Measurements from ENCODE around the gene UBE2E2.

DNA sequence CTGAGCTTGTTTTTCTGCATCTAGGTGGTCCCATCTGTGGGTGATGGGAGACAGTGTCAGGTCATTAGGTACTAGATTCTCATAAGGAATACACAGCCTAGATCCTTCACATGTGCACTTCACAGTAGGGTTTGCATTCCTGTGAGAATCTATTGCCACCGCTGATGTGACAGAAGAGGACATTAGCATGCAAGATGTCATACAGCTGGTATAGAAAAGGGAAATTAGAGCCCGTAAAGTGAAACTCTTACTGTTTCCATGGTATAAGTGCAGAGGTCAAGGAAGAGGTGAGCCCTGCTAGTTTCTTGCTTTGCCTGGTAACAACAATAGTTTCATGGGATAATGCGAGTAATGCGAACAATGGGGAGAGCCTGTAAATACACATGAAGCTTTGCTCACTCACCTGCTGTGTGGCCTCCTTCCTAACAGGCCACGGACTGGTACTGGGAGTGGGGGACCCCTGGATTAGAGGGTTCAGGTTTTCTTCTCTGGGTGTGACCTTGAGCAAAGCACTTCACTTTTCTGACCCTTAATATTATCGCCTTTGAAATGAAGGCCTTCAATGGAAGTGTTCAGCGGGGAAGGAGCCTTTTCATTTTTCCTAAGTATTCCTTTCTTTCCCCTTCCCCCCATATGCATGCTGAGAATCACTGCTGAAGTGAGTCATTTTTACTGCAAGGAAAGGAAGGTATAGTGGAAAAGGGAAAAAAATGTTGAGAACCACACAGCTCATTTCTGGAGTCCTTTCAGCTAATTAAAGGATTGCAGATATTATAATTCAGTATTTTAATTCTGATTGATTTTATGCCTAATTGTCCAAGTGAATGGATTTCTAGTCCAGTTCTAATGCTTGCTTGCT, 286.4 kb downstream of the UBE2E2 start:
- no peak for TF ChIP-seq POLR2AphosphoS5 (IDR thresholded peaks at IDR 0.05; ENCODE audit: low read depth, low read length)
- TF ChIP-seq, protein P1, sequence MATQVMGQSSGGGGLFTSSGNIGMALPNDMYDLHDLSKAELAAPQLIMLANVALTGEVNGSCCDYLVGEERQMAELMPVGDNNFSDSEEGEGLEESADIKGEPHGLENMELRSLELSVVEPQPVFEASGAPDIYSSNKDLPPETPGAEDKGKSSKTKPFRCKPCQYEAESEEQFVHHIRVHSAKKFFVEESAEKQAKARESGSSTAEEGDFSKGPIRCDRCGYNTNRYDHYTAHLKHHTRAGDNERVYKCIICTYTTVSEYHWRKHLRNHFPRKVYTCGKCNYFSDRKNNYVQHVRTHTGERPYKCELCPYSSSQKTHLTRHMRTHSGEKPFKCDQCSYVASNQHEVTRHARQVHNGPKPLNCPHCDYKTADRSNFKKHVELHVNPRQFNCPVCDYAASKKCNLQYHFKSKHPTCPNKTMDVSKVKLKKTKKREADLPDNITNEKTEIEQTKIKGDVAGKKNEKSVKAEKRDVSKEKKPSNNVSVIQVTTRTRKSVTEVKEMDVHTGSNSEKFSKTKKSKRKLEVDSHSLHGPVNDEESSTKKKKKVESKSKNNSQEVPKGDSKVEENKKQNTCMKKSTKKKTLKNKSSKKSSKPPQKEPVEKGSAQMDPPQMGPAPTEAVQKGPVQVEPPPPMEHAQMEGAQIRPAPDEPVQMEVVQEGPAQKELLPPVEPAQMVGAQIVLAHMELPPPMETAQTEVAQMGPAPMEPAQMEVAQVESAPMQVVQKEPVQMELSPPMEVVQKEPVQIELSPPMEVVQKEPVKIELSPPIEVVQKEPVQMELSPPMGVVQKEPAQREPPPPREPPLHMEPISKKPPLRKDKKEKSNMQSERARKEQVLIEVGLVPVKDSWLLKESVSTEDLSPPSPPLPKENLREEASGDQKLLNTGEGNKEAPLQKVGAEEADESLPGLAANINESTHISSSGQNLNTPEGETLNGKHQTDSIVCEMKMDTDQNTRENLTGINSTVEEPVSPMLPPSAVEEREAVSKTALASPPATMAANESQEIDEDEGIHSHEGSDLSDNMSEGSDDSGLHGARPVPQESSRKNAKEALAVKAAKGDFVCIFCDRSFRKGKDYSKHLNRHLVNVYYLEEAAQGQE (IDR thresholded peaks at IDR 0.05; ENCODE audit: insufficient read depth in 1 of 2, low read depth in 2 of 2, low read length in 2 of 2): no peak
